Endothelial cell of umbilical vein (primary cell): ENCODE results near the gene NDUFA7.
"Not testable (repeated sequence)": the region's sequence is repeated elsewhere in the genome, so short reads cannot be mapped to it uniquely, and the experiment has no call there.

ENCODE experiments used
- EZH2 ChIP-seq: IDR thresholded peaks from 2 replicates; pipeline ENCODE4 v1.6.1; 2012; ENCODE audit warnings: borderline replicate concordance, low read depth, mild to moderate bottlenecking, moderate library complexity, low read length, inconsistent platforms; ENCODE audit not compliant: severe bottlenecking
- FOS ChIP-seq: IDR thresholded peaks from 2 replicates; pipeline ENCODE4 v1.6.1; 2011; ENCODE audit warnings: mild to moderate bottlenecking, low read length, moderate library complexity, borderline replicate concordance; ENCODE audit not compliant: insufficient read depth
- GATA2 ChIP-seq: IDR thresholded peaks from 2 replicates; pipeline ENCODE4 v1.7.0; 2011; ENCODE audit warnings: low read depth, mild to moderate bottlenecking, moderate library complexity, mixed read lengths, low read length; ENCODE audit not compliant: insufficient read length, insufficient read depth
- MYC ChIP-seq: IDR thresholded peaks from one replicate; pipeline ENCODE4 v1.6.1; 2011; ENCODE audit warnings: mild to moderate bottlenecking, low read depth, low read length
- POLR2A ChIP-seq: IDR thresholded peaks from 2 replicates; pipeline ENCODE4 v1.6.1; 2012; ENCODE audit warnings: low read depth, mild to moderate bottlenecking, control low read depth, low read length
- POLR2AphosphoS5 ChIP-seq: IDR thresholded peaks from 2 replicates; pipeline ENCODE4 v1.6.1; 2012; ENCODE audit warnings: low read depth, mild to moderate bottlenecking, control low read depth, low read length, moderate library complexity; ENCODE audit not compliant: insufficient read depth
- TF ChIP-seq, protein P1 (sequence below), 2 donors: IDR thresholded peaks; 1 replicate in 1 of 2; 2 replicates in 1 of 2; pipeline ENCODE4 v1.5.1; 2011; ENCODE audit warnings: low read length in 2 of 2, mild to moderate bottlenecking in 2 of 2, moderate library complexity in 2 of 2, control low read depth in 1 of 2, inconsistent platforms in 1 of 2, low read depth in 1 of 2; ENCODE audit not compliant: insufficient read depth in 1 of 2; ENCODE audit errors: extremely low read depth in 1 of 2
- TF ChIP-seq, protein P2 (sequence below): IDR thresholded peaks from 2 replicates; pipeline ENCODE4 v1.6.1; 2011; ENCODE audit not compliant: insufficient read depth, insufficient read length

- TF ChIP-seq, protein P1, sequence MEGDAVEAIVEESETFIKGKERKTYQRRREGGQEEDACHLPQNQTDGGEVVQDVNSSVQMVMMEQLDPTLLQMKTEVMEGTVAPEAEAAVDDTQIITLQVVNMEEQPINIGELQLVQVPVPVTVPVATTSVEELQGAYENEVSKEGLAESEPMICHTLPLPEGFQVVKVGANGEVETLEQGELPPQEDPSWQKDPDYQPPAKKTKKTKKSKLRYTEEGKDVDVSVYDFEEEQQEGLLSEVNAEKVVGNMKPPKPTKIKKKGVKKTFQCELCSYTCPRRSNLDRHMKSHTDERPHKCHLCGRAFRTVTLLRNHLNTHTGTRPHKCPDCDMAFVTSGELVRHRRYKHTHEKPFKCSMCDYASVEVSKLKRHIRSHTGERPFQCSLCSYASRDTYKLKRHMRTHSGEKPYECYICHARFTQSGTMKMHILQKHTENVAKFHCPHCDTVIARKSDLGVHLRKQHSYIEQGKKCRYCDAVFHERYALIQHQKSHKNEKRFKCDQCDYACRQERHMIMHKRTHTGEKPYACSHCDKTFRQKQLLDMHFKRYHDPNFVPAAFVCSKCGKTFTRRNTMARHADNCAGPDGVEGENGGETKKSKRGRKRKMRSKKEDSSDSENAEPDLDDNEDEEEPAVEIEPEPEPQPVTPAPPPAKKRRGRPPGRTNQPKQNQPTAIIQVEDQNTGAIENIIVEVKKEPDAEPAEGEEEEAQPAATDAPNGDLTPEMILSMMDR (IDR thresholded peaks at IDR 0.05; ENCODE audit: extremely low read depth in 1 of 2, insufficient read depth in 1 of 2, low read depth in 1 of 2, low read length in 2 of 2), result not testable (repeated sequence)
- TF ChIP-seq POLR2A, EZH2, POLR2AphosphoS5, FOS, MYC, GATA2: not testable (repeated sequence)
- TF ChIP-seq, protein P2, sequence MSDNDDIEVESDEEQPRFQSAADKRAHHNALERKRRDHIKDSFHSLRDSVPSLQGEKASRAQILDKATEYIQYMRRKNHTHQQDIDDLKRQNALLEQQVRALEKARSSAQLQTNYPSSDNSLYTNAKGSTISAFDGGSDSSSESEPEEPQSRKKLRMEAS, result not testable (repeated sequence)
Observed at GRCh38 chr19:8318835-8319234, 2.3 kb downstream of the NDUFA7 start.
